ENCODE results near the gene PDC. TPM values are rescaled to one million over a fixed set of nuclear protein-coding genes. Genes with fewer than 3 reads are reported as not detected.
"Not testable (repeated sequence)": the region's sequence is repeated elsewhere in the genome, so short reads cannot be mapped to it uniquely, and the experiment has no call there.

Gene PDC
- total RNA-seq, 1 donor, result 0.27 TPM

GRCh38 chr1:186474208-186474607 lies 13.3 kb upstream of the PDC start:
- no peak overlapping the region for H3K4me3 ChIP-seq (ENCODE audit: low read depth, low read length)
- no peak for TF ChIP-seq CTCF (IDR thresholded peaks at IDR 0.05; ENCODE audit: insufficient read depth, low read length)
- DNase-seq (ENCODE audit: low read depth), result peak; percentile 96

GRCh38 chr1:186473047-186473446 lies 12.1 kb upstream of the PDC start:
- no peak for TF ChIP-seq CTCF (IDR thresholded peaks at IDR 0.05; ENCODE audit: insufficient read depth, low read length)
- no peak for DNase-seq (ENCODE audit: low read depth)
- H3K4me3 ChIP-seq (ENCODE audit: low read depth, low read length), result no peak overlapping the region

GRCh38 chr1:186465946-186466345 lies 5.0 kb upstream of the PDC start:
- peak; percentile 10 for DNase-seq (ENCODE audit: low read depth)

GRCh38 chr1:186465491-186465890 lies 4.6 kb upstream of the PDC start:
- DNase-seq (ENCODE audit: low read depth), result peak; percentile 16
- H3K4me3 ChIP-seq (ENCODE audit: low read depth, low read length), result not testable (repeated sequence)

More at GRCh38 chr1:186465946-186466345, 5.0 kb upstream of the PDC start:
- no peak overlapping the region for H3K4me3 ChIP-seq (ENCODE audit: low read depth, low read length)
- TF ChIP-seq CTCF (IDR thresholded peaks at IDR 0.05; ENCODE audit: insufficient read depth, low read length), result no peak

- no peak overlapping the region for H3K4me3 ChIP-seq (ENCODE audit: low read depth, low read length)
- no peak for TF ChIP-seq CTCF (IDR thresholded peaks at IDR 0.05; ENCODE audit: insufficient read depth, low read length)
- no peak for DNase-seq (ENCODE audit: low read depth)
Observed at GRCh38 chr1:186463926-186464325, 3.0 kb upstream of the PDC start.

GRCh38 chr1:186463511-186463910 lies 2.6 kb upstream of the PDC start:
- no peak for DNase-seq (ENCODE audit: low read depth)
- no peak overlapping the region for H3K4me3 ChIP-seq (ENCODE audit: low read depth, low read length)
- no peak for TF ChIP-seq CTCF (IDR thresholded peaks at IDR 0.05; ENCODE audit: insufficient read depth, low read length)

GRCh38 chr1:186459161-186459560 lies 1.8 kb downstream of the PDC start:
- DNase-seq (ENCODE audit: low read depth); H3K4me3 ChIP-seq (ENCODE audit: low read depth, low read length): not testable (repeated sequence)

- TF ChIP-seq CTCF (IDR thresholded peaks at IDR 0.05; ENCODE audit: insufficient read depth, low read length), result no peak
- no peak overlapping the region for H3K4me3 ChIP-seq (ENCODE audit: low read depth, low read length)
- DNase-seq (ENCODE audit: low read depth), result no peak
Observed at GRCh38 chr1:186456729-186457255, 4.1 kb downstream of the PDC start.
